HG03196 (cell line): ENCODE results near the gene CELSR3.

Experiments
- ATAC-seq: cut with Tn5 transposase; IDR thresholded peaks from one replicate; pipeline ENCODE4 v1.9.1; 2021; ENCODE audit not compliant: unreplicated experiment

Gene CELSR3

DNA sequence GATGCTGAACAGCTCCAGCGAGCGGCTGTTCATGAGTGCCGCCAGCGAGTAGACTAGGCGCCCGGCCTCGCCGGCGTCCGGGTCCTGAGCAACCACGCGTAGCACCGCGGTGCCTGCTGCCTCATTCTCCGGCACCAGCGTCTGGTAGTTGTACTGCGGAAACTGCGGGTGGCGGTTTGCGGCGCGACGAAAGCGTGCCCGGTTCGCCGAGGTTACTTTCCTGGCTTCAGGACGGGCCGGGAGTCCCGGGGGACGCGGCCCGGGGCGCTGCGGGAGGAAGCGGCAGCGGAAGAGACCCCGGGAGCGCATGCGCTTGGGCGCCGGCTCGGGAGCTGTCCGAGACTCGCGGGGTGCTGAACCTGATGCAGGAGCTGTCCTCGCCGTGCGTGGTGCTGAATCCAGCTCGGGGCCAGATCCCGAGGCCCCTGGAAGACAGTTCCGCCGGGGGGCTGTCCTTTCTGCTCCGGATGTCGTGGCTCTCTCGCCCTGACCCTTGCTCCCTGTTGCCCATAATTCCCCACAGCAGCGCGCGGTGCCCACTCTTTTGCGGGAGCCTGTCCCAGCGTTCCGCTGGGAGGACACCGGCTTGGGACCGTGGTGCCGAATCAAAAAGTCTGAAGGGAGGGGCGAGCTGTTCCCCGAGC lies 1.1 kb downstream of the CELSR3 start:
- ATAC-seq: no peak

DNA sequence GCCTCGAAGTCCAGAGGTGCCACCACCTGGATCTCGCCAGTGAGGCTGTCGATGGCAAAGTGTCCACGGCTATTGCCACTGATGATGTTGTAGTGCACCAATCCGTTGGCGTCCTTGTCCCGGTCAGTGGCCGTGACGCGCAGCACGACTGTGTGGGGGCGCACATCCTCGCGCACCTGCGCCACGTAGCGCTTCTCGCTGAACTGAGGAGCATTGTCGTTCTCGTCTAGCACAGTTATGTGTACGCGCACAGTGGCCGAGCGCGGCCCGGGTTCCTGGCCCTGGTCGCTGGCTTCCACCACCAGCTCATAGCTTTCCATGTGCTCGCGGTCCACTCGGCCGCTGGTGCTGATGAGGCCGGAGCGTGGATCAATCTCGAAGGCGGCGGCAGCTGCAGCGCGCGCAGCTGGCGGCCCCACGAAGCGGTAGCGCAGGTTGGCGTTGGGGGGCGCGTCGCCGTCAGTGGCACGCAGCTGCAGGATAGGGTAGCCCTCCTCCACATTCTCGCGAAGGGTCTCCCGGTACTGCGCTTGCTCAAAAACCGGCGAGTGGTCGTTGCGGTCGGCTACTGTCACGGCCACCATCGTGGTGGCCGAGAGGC lies 1.8 kb downstream of the CELSR3 start:
- no peak for ATAC-seq

DNA sequence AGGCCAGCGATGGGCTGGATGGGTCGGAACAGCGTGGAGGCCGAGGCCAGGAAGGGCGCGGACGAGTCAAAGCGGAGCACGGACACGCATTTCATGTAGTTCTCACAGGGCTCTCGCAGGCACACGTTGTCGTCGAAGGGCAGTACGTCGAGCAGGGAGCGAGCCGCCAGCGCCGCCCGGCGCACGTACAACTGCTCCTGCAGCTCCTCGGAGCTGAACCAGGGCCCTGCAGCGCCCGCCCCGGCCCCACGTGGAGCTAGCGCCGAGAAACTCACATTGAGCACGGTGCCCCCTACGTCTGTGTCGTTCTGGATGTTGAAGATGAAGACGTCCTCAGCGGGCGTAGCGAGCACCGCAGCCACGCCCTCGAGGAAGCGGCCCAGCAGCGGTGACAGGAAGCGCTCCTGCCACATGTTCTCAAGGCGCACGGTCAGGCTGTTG lies 5.8 kb downstream of the CELSR3 start:
- no peak for ATAC-seq

DNA sequence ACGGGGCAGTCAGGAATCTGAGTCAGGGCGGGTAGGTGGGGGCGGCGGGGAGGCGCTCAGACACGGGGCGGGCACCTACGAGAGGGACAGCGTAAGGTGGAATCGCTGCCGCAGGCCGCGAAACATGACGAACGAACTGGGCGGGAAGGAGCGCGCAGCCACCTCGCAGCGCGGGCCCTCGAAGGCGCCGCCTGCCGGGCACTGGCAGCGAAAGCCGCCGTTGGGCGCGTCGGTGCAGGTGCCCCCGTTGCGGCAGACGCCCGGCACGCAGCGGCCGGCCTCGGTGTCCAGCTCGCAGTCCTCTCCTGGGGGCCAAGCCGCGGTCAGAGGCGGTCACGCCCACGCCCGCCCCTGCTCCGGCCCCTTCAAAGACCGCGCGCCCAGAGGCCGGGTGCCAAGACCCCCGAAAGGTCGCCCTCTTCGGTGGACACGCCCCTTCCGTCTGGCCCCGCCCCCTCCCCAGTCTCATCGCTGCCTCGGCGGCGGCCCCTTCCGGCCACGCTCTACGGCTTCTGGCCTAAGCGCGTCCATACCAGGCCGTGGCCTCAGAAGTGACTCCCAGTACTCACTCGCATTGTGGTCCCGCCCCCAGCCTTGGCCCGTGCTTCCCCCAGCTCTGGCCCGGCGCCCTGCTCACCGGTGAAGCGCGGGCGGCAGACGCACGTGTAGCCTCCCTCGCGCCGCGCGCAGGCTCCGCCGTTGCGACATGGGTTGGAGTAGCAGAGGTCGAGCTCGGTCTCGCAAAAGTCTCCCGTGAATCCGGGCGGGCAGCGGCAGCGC lies 6.4 kb downstream of the CELSR3 start:
- peak; percentile 55 for ATAC-seq

GRCh38 chr3:48655606-48656005 lies 7.1 kb downstream of the CELSR3 start:
- no peak for ATAC-seq

DNA sequence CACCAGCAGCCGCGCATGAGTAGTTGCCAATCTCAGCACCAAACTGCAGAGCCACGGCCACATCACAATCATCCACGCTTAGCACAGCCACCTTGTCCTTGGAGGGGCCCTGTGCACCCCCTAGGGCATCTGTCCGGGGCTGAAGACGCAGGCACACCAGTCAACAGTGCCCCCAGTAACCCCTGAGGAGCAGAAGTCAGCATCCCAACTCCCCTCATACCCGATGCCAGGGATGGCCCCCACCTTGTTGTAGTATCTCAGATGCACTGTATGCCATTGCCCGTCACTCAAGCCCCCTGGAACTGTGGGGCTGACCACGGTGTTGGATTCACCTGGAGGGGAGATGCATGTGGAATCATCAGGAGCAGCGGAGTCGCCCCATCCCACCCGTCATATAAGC lies 7.6 kb downstream of the CELSR3 start:
- no peak for ATAC-seq

DNA sequence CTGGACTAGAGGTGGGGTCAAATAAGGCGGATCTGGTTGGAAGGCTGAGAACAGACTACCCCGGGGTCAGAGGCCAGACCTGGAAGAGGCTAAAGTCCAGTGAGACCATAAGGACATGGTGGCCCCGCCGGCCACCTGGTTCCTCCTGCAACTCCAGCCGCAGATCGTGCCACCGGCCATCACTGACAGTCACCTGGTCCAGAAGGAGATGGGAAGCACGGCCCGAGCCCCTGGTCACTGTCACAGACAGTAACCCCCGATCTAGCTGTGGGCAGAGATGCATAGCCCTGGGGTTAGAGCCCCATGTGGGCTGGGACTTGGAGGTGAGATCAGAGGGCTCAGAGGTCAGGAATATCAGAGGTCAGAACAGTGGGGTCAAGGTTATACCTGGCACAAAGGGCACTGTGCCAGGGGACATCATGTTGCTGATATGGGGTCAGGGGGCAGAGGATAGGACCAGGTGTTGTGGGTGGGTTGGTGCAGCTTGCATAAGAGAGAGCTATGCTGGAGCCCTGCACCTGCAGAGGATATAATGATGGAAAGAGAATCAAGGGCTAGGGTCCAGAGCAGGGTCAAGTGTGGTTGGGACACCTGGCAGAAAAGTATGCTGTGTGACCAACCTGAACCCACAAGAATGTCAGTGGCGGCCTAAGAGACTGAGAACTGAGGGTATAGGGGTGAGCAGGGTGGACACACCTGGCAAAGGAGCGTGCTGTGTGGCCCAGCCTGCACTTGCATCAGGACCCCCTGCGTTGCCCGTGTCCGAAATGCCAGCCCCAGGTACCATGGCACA lies 9.6 kb downstream of the CELSR3 start:
- ATAC-seq: no peak

DNA sequence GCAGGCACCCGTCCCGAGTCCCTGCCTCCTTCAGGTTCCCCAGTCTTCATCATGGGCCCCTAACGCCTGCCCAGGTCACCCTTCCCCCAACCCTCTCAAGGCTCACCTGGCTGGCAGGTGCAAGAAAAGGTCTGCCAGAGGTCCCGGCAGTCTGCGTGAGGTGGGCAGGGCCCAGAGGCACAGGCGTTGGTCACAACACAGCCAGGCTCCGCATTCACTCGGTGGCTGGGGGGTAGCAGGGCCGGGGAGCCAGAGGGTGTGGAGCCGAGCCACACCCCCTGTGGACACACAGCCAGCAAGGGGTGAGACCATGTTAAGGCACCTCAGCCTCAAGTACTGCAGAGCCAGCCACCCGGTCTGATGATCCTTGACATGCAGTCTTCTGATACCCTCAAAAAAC lies 10.9 kb downstream of the CELSR3 start:
- ATAC-seq: no peak

DNA sequence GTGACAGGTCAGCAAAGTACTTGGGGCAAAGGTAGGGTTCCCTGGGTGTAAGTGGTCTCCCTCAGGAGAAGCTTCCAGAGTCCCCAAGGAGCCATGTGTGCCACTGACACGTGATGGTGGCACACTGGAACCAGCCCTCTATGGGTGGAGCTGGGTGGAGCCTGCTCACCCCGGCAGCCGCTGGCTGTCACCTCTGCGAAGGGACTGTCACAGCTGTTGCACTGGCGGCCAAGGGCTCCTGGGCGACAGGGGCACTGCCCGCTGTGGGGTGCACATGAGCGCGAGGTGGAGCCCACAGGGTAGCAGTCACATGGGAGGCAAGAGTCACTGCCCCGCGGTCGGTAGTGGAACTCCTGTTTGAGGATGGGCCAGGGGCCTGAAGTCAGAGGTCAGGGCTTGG lies 12.0 kb downstream of the CELSR3 start:
- ATAC-seq: no peak

DNA sequence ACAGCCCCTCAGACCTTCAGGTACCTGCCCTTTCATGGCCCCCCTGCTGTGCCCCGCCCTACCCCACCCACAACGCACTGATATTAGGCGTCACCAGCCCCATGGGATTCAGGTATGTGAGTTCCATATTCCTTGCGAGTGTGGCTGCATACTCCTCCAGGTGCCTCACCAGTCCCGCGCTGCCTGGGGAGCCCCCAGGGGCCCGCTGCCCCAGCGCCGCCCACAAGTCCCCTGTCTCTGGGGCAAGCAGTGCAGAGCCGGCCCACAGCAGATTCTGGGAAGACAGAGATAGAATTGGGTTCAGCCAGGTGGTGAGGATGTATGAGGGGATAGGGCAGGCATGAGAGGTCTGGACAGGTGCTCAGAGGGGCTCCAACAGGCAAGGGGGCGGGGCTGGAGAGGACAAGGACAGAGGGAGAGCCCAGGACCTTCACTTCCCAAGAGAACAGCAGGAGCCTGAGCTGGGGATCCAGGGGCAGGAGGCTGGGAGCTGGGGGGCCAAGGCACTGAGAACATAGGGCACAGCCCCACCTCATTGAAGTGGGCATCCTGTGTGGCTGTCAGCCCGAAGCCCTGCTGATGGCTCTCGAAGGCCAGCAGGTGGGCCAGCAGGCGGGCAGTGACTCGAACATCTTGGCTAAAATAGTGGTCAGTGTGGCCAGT lies 14.4 kb downstream of the CELSR3 start:
- no peak for ATAC-seq

DNA sequence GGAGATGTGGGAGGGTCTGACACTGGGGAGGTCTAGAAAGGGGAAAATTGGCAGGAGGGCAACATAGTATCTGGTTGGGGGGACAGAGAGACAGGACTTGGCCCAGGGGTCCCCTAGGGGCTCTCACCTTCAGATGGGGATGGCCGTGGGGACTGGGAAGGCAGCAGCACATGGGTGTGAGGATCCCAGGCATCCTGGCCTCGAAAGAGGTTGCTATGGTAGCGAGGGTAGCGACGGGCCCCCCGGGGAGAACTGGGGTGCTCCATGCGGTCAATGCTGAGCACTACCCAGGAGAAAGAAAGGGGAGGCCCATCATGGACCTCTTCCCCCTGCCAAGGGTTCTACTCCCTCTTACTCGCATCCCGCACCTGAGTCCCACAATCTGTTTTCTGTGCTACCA lies 15.0 kb downstream of the CELSR3 start:
- ATAC-seq: no peak

DNA sequence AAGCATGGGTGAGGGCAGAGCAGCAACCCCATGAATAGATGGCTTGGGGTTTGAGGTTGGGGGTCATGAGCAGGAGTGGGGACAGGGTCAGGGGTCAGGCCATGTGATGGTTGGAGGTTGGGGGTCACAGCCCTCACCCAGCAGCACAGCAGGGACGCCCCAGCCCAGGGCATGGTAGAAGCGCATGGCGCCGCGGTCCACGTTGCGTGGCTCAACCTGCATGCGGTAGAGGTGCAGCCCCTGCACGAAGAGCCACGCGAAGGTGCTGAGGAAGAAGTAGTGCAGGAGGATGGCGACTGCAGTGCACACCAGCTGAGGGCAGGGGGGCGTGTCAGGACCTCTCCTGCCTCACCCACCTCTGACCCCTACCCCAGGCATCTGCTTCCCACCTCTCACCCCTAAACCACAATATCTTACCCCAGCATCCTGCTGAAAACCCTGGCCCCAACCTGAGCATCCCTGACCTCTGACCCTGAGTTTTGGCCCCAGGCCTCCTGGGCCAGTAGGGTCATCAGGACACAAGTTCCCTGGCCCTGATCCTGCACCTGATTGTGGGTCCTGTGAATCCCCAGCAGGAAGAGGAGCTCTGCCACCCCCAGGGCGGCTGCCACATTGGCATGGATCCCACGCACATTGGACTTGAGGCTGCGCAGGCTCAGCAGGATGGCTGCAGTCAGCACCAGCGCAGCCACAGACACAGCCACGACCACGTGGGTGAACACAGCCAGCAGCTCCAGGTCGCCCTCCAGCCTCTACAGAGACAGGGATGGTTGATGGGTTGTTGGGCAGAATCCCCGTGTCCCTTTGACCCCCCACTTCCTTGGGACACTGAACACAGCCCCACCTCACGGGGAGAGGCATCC lies 17.6 kb downstream of the CELSR3 start:
- no peak for ATAC-seq

- ATAC-seq: no peak
Measured at GRCh38 chr3:48642605-48643004, 20.1 kb downstream of the CELSR3 start.

DNA sequence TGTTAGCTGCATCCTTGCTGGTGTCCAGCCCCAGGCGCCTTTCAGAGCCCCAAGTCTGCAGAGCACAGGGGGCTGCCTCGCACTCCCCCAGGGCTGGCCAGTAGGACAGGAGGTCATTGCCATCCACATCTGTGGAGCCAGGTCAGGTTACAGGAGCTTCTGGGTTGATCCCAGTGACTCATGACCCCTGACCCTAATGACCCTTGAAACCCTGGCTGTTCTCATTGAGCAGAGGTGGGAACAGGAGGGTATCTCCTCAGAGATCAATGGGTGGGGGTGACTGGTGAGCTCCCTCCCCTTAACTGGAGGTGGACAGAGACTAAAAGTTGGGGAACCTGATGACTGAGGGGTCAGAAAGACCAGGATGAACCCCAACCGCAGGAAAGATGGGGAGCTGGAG lies 21.3 kb downstream of the CELSR3 start:
- no peak for ATAC-seq

GRCh38 chr3:48639944-48640606 lies 22.6 kb downstream of the CELSR3 start:
- no peak for ATAC-seq

DNA sequence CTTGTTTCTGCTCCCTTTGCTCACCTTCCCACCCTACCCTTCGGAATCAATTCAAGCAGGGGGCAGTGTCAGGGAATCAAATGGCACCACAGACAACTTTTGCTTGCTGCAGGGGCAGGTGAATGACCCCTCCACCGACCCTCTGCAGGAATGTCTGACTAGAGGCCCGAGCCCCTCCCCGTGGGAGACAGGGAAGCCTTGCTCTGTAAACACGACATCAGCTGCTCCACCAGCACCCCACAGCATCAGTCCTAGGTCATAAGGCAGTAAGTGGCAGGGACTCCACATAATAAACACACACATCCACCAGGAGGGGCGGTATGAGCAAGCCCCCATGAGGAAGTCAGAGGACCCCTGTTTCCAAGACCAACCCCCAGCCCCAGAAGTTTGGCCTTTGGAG lies 25.4 kb downstream of the CELSR3 start:
- ATAC-seq: no peak

DNA sequence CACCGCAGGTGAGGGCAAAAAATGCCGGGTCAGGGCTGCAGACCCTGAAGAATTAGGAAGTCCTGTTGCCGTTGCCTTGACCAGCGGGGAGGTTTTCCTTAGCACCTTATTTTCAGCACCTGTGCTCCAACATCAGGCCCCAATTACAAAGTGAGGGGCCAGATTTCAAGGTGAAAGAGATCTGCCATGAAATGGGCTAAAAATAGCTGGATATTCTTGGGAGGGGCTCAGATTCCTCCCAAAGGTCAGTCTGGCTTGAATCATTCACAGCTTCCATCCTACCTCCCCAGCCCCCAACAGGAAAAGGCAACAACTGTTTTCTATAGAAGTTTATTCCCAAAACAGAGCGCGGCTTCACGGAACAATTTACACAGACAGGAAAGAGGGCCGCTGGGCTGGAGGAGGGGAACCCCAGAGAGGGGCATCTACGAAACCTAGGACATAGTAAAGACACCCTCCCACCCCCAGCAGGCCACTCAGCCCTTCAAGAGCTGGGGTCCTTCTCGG lies 26.5 kb downstream of the CELSR3 start:
- no peak for ATAC-seq

DNA sequence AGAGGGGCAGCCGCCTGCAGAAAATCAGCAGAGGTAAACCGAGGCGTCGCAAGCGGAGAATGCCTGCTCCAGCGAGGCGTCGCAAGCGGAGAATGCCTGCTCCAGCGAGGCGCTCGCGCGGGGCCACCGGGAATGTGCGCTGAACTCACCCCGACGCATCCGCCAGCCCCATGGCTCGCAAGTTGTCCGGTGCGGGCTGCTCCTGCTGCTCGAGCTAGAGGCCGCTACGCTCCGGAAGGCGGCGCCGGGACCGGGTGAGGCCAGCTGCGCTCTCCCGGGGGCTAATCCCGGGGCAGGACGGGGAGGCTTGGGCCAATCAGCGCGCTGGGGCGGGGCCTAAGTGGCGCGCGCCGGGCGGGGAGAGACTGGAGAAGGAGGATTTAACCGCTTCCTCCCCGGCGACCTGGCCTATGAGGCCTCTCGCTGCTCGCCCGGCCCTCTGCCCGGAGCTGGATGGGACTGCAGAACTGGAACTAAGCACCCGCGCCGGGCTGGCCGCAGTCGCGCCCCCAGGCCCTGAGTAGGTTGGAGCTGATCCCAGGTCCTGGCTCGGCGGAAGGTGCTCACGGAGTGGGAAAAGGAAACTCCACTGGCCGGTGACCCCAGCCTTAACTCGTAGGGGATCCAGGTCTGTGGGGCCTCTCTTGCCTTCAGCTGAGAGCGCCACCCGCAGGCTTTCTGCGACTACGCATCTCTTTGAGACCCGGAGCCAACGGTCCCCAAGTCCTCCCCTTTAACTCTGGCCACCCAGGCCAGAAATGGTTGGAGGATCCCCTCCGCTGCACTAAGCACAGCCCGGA lies 27.3 kb downstream of the CELSR3 start, which contains the start of gene SLC26A6:
Gene SLC26A6 (minus strand): TSS at position 240 of the 800 bp plus-strand sequence. CDS start 68 bp downstream, at position 172.
- peak; percentile 84 for ATAC-seq
